Prostate gland (tissue), 2 donors: ENCODE data around the gene VPS41. TPM values are rescaled to one million over a fixed set of nuclear protein-coding genes. Genes with fewer than 3 reads are reported as not detected.
A peak's percentile ranks its signal among the peaks of the same experiment; 100 is the strongest.

Experiments used
- DNase-seq: peaks from one replicate; pipeline ENCODE4 v3.0.0-alpha.2; 2019; ENCODE audit warnings: low spot score
- H3K27ac ChIP-seq, 2 donors: fragments of 200-600 bp; sonication (generic); 2 replicates each; pipeline ENCODE4 v1.5.1; 2017 to 2019
- H3K27me3 ChIP-seq: fragments of 200-600 bp; sonication (generic); replicated peaks from 2 replicates; pipeline ENCODE4 v1.5.1; 2019; ENCODE audit not compliant: insufficient read depth
- H3K36me3 ChIP-seq, 2 donors: fragments of 200-600 bp; sonication (generic); 1 replicate in 1 of 2; 2 replicates in 1 of 2; pipeline versions ENCODE4 v1.5.1 to v1.8.1; 2017 to 2019
- H3K4me1 ChIP-seq: fragments of 200-600 bp; sonication (generic); replicated peaks from 2 replicates; pipeline ENCODE4 v1.5.1; 2019
- H3K4me3 ChIP-seq, 2 donors: fragments of 200-600 bp; sonication (generic); 2 replicates each; pipeline ENCODE4 v1.5.1; 2017 to 2019
- H3K9me3 ChIP-seq: fragments of 200-600 bp; sonication (generic); 2 replicates; pipeline ENCODE4 v1.5.1; 2017
- POLR2A ChIP-seq: fragments of 450-650 bp; IDR thresholded peaks from one replicate; pipeline ENCODE4 v1.6.1; 2016; ENCODE audit warnings: antibody characterized with exemption, mild to moderate bottlenecking
- POLR2AphosphoS5 ChIP-seq: sonication (generic); formaldehyde crosslinking; IDR thresholded peaks from one replicate; pipeline ENCODE4 v1.6.1; 2017; ENCODE audit warnings: antibody characterized with exemption
- WGBS: methylation state at CpG from one replicate; pipeline ENCODE4 v1.1.5; 2018; 5-methylcytosine and 5-hydroxymethylcytosine counted together
- intact Hi-C: fragments of 100-400 bp; cut with DNase I; formaldehyde crosslinking; loops from one replicate; pipeline ENCODE4 v1.14.2; 2022
- total RNA-seq, 2 donors: library from RNA; depleted of rRNA; stranded (reverse); fragments of >200 nt; gene quantifications; one replicate each; pipeline ENCODE4 v1.1.0, GENCODE V29; 2016
- TF ChIP-seq, protein P1 (sequence below), 4 experiments: fragments of 200-600 bp in 2 of 4; fragments of 450-650 bp in 2 of 4; sonication (generic) in 2 of 4; IDR thresholded peaks; 1 replicate in 3 of 4; 2 replicates in 1 of 4; pipeline ENCODE4 v1.5.1; 2016 to 2019; ENCODE audit warnings: antibody characterized with exemption in 4 of 4, mild to moderate bottlenecking in 2 of 4, moderate library complexity in 2 of 4

VPS41 gene
- total RNA-seq, 2 donors from 2014 or later = 30.8 to 39.7 TPM

GRCh38 chr7:38829488-38830165 is 79.4 kb downstream of the VPS41 start:
- Histone ChIP-seq H3K36me3 (no peaks in the 10 kb centered on the region), H3K9me3 (no peaks in the 10 kb centered on the region), H3K4me1 (no peaks in the 10 kb centered on the region), H3K4me3 (no peak overlapping the region), H3K27me3 (no peaks in the 10 kb centered on the region), H3K27ac (no peak overlapping the region)
- WGBS = 84% methylated on average over 5 of the region's 5 CpGs
- no peak for DNase-seq
- TF ChIP-seq, protein P1, sequence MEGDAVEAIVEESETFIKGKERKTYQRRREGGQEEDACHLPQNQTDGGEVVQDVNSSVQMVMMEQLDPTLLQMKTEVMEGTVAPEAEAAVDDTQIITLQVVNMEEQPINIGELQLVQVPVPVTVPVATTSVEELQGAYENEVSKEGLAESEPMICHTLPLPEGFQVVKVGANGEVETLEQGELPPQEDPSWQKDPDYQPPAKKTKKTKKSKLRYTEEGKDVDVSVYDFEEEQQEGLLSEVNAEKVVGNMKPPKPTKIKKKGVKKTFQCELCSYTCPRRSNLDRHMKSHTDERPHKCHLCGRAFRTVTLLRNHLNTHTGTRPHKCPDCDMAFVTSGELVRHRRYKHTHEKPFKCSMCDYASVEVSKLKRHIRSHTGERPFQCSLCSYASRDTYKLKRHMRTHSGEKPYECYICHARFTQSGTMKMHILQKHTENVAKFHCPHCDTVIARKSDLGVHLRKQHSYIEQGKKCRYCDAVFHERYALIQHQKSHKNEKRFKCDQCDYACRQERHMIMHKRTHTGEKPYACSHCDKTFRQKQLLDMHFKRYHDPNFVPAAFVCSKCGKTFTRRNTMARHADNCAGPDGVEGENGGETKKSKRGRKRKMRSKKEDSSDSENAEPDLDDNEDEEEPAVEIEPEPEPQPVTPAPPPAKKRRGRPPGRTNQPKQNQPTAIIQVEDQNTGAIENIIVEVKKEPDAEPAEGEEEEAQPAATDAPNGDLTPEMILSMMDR (IDR thresholded peaks at IDR 0.05) = no peak
- TF ChIP-seq POLR2AphosphoS5 (no peak), POLR2A (no peak)
- intact Hi-C loops = no loop called here

- WGBS = 90% methylated on average over 3 of the region's 3 CpGs
These were observed 81.0 kb downstream of the VPS41 start for GRCh38 chr7:38828026-38828425.

GRCh38 chr7:38825721-38826440 is 83.1 kb downstream of the VPS41 start:
- peak overlapping the region; percentile 74 to 82 for H3K27ac ChIP-seq
- TF ChIP-seq POLR2A (no peak), POLR2AphosphoS5 (peak; percentile 38)

More at GRCh38 chr7:38828026-38828425, 81.0 kb downstream of the VPS41 start:
- H3K27ac ChIP-seq = no peak overlapping the region
- H3K36me3 ChIP-seq = no peaks in the 10 kb centered on the region
- TF ChIP-seq, protein P1 (IDR thresholded peaks at IDR 0.05) = no peak
- TF ChIP-seq POLR2AphosphoS5 = no peak
- TF ChIP-seq POLR2A = no peak
- H3K9me3 ChIP-seq = no peaks in the 10 kb centered on the region
- intact Hi-C loops = no loop called here
- DNase-seq = no peak
- H3K27me3 ChIP-seq = no peaks in the 10 kb centered on the region
- no peaks in the 10 kb centered on the region for H3K4me1 ChIP-seq
- H3K4me3 ChIP-seq = no peak overlapping the region

DNA sequence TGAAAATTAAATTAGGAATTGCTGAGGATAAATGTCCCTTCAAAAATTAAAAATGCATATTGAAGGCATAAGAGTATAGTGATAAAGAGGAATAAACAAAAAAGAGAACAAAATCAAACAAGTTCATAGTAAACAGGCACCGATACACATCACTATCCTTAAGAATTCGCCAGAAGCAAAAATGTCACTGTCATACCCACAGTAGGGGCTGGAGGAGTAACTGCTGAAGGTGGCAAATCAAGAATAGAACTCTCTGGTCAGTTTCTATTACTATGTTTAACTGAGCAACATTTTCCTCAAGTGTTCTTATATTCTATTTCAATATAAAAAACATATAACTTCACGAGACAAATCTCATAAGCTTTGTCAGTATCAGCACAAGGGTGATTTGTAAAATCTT is 84.0 kb downstream of the VPS41 start:
- Histone ChIP-seq H3K4me3 (no peak overlapping the region), H3K27me3 (no peaks in the 10 kb centered on the region), H3K9me3 (no peaks in the 10 kb centered on the region), H3K27ac (peak overlapping the region; percentile 74 to 82), H3K36me3 (no peaks in the 10 kb centered on the region), H3K4me1 (no peaks in the 10 kb centered on the region)
- intact Hi-C loops = no loop called here
- DNase-seq = no peak
- WGBS = 89% methylated on average over 3 of the region's 3 CpGs
- TF ChIP-seq, protein P1 (IDR thresholded peaks at IDR 0.05) = no peak
- TF ChIP-seq POLR2AphosphoS5 = no peak
- TF ChIP-seq POLR2A = no peak

More at GRCh38 chr7:38825721-38826440, 83.1 kb downstream of the VPS41 start:
- no peak for DNase-seq
- Histone ChIP-seq H3K4me3 (no peak overlapping the region), H3K4me1 (no peaks in the 10 kb centered on the region), H3K9me3 (no peaks in the 10 kb centered on the region), H3K27me3 (no peaks in the 10 kb centered on the region), H3K36me3 (no peaks in the 10 kb centered on the region)
- intact Hi-C loops = no loop called here
- WGBS = 40% methylated on average over 3 of the region's 3 CpGs

DNA sequence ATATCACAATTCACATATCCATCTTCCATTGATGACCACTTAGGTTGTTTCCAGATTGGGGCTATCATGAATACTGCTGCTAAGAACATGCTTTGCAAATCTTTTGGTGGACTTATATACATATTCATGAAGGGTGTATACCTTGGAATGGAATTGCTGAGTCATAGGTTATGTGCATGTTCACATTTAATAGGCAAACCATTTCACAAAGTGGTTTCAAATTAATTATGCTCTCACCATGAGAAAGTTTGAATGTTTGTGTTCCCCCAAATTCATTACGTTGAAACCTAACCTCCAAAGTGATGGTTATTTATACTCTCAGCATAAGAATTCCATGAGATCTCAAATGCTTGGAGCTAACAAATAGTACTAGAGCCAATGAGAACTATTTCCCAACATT is 86.4 kb downstream of the VPS41 start:
- H3K27me3 ChIP-seq = no peaks in the 10 kb centered on the region
- intact Hi-C loops = no loop called here
- no peak for DNase-seq
- no peaks in the 10 kb centered on the region for H3K4me1 ChIP-seq
- WGBS = 97% methylated on average over 1 of the region's 1 CpG
- no peaks in the 10 kb centered on the region for H3K36me3 ChIP-seq
- no peak overlapping the region for H3K4me3 ChIP-seq
- no peaks in the 10 kb centered on the region for H3K9me3 ChIP-seq
- TF ChIP-seq POLR2A = no peak
- TF ChIP-seq, protein P1 (IDR thresholded peaks at IDR 0.05) = no peak
- TF ChIP-seq POLR2AphosphoS5 = no peak
- no peak overlapping the region for H3K27ac ChIP-seq
